Ramos (cell line): ENCODE measurements around the gene INAVA.
"Not testable (repeated sequence)": the region's sequence is repeated elsewhere in the genome, so short reads cannot be mapped to it uniquely, and the experiment has no call there.

ENCODE experiments used
- in situ Hi-C: fragments of 300-500 bp; cut with MboI; formaldehyde crosslinking; loops from one replicate; pipeline ENCODE4 v1.14.3; 2022; ENCODE audit warnings: low sequenced_read_pairs; ENCODE audit not compliant: unreplicated experiment

INAVA gene

GRCh38 chr1:200959411-200959921, 64.8 kb downstream of the INAVA start:
- in situ Hi-C loops: no loop called here

GRCh38 chr1:200960236-200960947, 65.7 kb downstream of the INAVA start:
- in situ Hi-C loops: no loop called here

DNA sequence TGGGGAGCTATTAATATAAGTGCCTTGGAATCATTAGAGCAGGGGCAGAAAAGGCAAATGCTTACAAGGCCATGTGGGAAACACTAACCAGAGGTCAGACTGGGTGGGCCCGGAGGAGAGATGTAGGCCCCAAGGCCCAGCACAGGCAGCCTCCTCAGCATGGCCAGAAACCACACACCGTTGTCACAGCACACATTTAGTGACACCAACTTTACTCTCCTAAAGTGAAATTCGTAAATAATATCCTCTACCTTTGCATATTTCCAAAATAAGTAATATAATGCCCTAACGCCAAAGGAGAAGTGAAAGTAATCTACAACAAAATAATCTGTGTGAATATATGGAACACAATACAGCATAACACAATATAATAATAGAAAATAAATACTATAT, 66.2 kb downstream of the INAVA start:
- in situ Hi-C loops: no loop called here

DNA sequence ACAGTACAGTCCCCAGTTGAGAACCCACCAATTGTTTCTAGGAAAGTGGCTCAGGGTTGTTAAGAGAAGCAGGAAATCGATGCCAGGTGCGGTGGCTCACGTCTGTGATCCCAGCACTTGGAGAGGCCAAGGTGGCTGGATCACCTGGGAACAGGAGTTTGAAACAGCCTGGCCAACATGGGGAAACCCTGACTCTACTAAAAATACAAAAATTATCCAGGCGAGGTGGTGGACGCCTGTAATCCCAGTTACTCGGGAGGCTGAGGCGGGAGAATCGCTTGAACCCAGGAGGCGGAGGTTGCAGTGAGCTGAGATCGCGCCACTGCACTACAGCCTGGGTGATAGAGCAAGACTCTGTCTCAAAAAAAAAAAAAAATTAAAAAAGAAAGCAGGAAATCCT, 67.5 kb downstream of the INAVA start:
- in situ Hi-C loops: not testable (repeated sequence)

DNA sequence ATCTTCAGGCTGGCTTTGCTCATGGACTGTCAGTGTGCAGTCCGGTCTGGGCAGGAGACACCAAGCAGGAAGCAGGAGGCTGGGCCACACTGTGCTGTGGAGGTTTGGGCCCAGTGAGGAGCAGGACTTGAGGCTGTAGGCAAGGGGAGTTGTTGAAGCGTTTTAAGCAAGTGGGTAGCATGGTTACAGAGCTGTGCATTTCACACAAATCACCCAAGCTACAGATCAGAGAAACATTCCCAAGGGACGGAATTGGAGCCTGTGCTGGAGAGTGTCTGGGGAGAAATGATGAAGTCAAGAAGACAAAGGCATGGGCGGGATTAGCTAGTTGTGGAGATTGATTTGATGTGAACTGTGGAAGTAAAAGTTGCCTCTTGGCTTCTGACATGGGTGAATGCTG, 67.9 kb downstream of the INAVA start:
- in situ Hi-C loops: no loop called here

DNA sequence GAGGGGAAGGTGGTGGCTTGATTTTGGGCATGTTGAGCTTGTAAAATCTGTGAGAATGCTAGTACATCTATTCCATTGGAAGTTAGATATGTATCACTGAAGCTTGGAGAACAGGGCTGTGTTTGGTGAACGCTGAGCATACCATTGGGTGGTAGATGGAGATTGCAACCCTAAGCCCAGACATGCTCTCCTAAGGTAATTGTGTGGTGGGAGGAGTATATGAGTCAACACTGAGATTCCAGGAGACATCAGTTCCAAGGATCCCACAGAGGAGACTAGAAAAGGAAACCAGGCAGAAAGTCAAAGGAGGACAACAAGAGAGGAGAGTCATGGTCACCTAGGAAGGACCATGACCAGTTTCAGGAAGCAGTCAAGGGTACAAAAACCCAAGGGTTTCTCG, 68.4 kb downstream of the INAVA start:
- in situ Hi-C loops: no loop called here

GRCh38 chr1:200963888-200964287, 69.2 kb downstream of the INAVA start:
- in situ Hi-C loops: not testable (repeated sequence)
